GM12891 (cell line): Measurements from ENCODE around the gene NKIRAS2.

ENCODE experiments used
- POLR2A ChIP-seq: IDR thresholded peaks from 2 replicates; pipeline ENCODE4 v1.6.1; 2011; ENCODE audit warnings: low read depth, low read length, control low read depth
- POLR2AphosphoS5 ChIP-seq: IDR thresholded peaks from 2 replicates; pipeline ENCODE4 v1.6.1; 2011; ENCODE audit warnings: low read depth, low read length, control low read depth
- SPI1 ChIP-seq: IDR thresholded peaks from 2 replicates; pipeline ENCODE4 v1.6.1; 2011; ENCODE audit warnings: low read depth, low read length, control low read depth

- TF ChIP-seq POLR2A (peak; percentile 30; the same call in 1 of the 2 replicates), SPI1 (no peak), POLR2AphosphoS5 (peak; percentile 72)
Measured at GRCh38 chr17:41970901-41971331, 49.0 kb upstream of the NKIRAS2 start.
